Measurements from ENCODE around the gene PLAC9.

GRCh38 chr10:80146918-80147317, 14.4 kb downstream of the PLAC9 start:
- TF ChIP-seq SIN3A (IDR thresholded peaks at IDR 0.05; ENCODE audit: borderline replicate concordance, insufficient read depth, low read depth, low read length) (no peak), POLR2AphosphoS5 (IDR thresholded peaks at IDR 0.05; ENCODE audit: low read depth, low read length) (0 out of 2 replicates have a peak, but pooled peaks have one; percentile 29)
- TF ChIP-seq, protein P1, sequence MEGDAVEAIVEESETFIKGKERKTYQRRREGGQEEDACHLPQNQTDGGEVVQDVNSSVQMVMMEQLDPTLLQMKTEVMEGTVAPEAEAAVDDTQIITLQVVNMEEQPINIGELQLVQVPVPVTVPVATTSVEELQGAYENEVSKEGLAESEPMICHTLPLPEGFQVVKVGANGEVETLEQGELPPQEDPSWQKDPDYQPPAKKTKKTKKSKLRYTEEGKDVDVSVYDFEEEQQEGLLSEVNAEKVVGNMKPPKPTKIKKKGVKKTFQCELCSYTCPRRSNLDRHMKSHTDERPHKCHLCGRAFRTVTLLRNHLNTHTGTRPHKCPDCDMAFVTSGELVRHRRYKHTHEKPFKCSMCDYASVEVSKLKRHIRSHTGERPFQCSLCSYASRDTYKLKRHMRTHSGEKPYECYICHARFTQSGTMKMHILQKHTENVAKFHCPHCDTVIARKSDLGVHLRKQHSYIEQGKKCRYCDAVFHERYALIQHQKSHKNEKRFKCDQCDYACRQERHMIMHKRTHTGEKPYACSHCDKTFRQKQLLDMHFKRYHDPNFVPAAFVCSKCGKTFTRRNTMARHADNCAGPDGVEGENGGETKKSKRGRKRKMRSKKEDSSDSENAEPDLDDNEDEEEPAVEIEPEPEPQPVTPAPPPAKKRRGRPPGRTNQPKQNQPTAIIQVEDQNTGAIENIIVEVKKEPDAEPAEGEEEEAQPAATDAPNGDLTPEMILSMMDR (IDR thresholded peaks at IDR 0.05) = no peak
